HG03139 (cell line): Measurements from ENCODE around the gene NACC2.
"Not testable (repeated sequence)": the region's sequence is repeated elsewhere in the genome, so short reads cannot be mapped to it uniquely, and the experiment has no call there.

Experiments used
- ATAC-seq: cut with Tn5 transposase; IDR thresholded peaks from one replicate; pipeline ENCODE4 v1.9.1; 2021; ENCODE audit not compliant: unreplicated experiment

Gene NACC2

DNA sequence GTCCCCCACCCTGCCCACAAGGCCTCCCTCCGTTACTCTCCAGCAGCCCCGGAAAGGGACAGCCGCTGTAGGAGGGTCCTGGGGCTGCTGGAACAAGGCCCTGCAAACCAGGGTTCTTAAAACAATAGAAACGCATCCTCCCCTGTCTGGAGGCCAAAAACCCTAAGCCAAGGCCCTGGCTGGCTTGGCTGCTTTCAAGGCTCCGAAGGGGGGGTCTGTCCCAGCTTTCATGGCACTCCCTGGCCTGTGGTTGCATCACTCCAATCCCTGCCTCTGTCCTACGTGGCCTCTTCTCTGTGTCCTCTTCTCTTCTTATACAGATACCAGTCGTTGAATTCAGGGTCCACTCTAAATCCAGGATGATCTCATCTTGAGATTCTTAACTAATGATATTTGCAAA is 126.5 kb downstream of the NACC2 start:
- no peak for ATAC-seq

DNA sequence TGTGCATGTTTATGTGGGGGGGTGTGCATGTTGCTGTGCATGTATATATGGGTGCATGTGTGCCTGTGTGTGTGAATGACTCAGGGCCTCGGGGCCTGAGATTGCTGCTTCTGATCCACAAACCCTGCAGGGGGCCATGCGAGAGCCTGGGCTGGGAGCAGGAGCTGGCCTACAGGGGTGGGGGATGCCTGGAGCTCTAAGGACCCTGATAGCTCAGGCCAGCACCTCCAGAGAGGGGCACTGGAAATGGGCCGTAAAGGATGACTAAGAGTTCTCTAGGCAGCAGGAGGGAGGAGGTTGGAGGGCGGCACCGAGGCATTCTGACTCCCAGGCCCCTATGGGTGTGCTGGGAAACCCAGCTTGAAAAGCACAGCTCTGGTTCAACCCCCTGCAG is 127.0 kb downstream of the NACC2 start:
- ATAC-seq: no peak

DNA sequence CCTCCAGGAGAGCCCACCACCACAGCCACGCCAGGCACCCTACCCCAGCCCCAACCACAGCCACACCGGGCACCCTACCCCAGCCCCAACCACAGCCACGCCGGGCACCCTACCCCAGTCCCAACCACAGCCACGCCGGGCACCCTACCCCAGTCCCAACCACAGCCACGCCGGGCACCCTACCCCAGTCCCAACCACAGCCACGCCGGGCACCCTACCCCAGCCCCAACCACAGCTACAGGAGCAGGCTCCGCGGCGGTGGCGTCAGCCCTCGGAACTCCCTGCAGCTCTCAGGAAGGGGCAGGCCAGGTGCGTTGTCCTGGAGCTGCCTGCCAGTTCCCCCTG is 128.2 kb downstream of the NACC2 start:
- ATAC-seq: not testable (repeated sequence)

DNA sequence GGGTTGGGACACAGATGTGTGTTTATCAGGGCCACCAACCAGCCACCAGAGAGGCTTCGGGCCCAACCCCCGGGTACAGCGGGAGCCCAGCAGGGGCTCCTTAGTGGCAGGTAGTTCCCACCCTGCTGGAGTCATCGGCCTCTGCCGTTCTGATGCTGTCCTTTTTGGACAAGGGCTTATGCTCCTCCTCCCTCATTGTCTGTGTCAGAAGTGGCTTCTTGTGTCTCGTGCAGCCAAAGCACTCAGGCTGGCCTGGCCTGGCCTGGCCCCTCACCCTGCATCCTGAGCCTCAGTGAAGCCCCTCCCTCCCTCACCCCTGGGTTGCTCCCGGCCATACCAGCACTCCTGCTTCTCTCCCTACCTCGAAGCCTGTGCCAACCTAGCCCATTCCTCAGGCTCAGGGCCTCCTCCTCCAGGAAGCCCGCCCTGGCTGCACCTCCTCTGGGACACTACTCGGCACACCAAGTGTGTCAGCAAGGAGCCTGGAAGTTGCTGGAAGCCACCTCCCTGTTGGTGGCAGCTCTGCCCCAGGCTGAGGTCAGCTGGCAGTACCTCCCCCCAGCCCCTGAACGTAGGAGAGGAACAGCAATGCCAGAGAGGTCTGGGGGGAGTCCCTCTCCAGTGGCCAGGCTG is 129.8 kb downstream of the NACC2 start:
- no peak for ATAC-seq

DNA sequence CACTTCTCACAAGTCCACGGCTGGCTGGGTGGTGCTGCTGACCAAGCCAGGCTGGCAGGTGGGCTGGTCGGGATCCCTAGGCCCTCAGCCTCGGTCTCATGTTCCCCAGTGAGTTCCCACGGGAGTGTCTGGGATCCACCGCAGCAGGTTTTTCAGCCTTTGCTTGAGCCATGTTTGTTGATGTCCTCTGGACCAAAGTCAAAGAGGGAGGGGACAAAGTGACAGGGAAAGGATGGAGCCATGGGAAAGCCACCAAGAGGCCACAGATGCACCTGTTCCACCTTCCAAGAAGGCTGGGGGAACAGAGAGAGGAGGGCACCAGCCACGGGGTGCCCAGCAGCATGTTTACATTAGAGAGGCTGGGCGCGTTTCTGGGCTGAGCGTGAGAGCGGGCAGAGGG is 131.2 kb downstream of the NACC2 start:
- ATAC-seq: no peak

DNA sequence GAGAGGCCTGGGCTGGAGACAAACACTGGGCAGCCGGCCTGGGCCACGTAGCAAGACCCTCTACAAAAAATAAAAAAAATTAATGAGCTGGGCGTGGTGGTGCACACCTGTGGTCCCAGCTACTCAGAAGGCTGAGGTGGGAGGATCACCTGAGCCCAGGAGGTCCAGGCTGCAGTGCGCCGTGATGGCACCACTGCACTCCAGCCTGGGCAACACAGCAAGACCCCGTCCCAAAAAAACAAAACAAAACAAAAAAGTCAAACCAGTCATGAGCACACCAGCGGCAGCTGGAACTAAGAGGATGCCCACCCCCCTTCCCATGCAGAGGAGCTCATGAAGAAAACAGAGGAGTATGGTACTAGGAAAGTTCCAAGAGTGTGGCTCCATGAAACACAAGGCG is 131.8 kb downstream of the NACC2 start:
- no peak for ATAC-seq

GRCh38 chr9:135962696-135963307 is 132.3 kb downstream of the NACC2 start:
- no peak for ATAC-seq

DNA sequence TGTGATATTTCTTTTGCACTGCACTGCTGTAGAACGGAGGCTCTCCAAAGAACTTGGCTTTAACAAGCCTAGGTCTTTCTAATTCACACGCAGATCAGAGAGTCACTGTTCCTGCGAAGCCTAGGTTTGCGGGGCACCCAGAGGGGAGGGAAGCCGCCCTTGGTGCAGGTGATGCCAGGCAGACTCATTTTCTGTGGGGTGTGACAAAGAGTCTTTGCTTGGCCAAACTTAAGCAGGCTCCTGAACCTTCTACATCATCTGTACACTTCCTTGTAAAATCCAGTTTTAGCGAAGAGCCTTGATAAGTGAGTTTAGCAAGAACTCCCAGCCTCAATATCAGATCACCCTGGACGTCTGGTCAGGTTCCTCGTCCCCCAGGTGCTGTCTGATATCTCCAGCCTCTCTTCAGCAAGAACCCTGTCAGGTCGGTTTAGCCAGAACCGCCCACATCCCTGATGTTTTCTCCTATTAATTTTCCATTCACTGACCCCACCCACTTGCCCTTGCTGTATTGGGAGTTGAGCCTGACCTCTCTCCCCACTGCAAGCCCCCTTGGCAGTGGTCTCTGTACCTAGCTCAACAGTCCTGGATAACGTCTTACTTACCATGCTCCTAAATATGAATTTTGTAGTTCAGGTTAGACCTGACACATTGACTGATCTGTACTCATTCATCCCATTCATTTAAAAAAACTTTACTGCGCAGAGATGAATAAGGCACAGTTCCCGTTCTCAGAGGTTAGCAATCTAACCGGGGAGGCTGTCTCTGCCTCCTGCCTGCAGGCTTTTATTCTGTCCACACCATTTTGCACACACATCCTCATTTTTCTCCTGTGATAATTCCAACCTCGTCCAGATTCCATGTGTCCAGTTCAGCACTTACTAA is 133.0 kb downstream of the NACC2 start:
- ATAC-seq: no peak

- ATAC-seq: peak; percentile 88
These were observed 133.8 kb downstream of the NACC2 start, which contains the start of gene UBAC1 for GRCh38 chr9:135961277-135961715. Gene UBAC1 (minus strand): TSS chr9:135961373. CDS start chr9:135961162, 211 bp downstream.

DNA sequence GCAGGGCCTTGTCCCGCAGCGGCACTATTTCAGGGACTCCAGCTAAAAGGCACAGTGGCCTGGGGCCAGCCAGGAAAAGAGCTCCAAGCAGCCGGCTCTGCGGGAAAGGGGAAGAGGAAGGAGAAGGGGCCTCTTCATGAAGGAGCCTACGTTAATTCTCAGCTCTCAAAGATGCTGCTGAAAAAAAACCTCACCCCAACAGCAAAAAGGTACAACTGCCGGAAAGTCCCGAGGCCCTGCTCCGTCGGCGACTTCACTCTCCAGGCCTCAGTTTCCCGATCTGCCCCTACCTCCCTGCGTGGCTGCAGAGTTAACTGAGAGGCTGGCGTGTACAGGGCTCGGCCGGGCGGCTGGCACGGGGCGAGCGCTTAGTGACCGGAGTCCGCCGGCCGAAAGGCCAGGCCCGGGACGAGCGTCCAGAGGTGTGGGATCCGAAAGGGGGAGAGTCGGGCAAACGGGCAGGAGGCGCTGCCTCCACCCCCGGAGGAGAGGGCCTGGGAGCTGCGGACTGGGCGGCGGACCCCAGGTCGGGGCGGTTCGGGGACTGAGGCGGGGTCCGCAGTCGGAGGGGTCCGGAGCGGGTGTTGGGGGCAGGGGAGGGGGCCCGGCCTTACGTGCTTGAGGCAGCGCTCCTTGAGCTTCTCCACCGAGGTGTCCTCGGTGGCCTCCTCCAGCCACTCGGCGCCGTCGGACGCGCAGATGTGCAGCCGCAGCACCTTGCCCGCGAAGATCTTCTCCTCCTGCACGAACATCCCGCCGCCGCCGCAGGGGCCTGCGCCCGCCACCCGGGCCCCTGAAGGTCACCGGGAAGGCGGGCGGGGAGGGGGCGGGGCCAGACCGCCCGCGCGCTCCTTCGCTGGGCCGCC is 134.4 kb downstream of the NACC2 start:
- peak; percentile 14 for ATAC-seq

DNA sequence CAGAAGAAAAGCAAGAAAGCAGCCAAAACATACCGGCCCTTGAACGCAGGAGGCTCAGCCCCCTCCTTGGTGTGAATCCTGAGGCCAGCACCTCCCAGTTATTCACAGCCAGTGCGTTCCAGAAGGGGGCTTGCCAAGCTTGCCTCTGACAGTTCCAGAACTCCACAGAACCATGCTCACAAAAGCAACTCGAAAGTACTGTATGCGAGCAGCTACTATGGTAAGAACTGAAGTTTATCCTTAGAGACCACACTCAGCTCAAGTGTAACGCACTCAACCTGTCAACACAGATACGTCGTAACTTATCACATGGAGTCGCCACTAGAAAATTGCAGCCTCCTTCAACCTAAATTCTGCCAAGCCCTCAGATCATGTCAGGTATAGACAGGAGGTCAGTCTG is 135.3 kb downstream of the NACC2 start:
- no peak for ATAC-seq

DNA sequence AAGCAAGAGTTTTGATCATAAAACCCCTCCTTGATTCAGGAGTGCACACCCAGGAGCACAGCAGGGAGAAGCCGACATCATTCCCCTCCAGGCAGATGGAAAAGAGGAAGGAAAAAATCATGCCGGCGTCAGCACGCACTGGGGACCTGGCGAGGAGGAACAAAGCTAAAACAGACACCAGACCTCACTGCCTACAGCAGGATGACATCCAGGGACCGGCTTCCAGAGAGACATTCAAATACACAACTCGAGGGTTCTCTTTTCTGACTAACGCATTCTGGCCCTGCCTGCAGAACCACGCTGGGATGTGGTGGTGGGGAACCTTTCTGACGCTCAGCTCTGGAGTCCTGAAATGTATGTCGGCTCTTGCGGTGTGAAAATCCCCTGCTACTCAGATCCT is 136.6 kb downstream of the NACC2 start:
- ATAC-seq: no peak

GRCh38 chr9:135957431-135957830 is 137.7 kb downstream of the NACC2 start:
- no peak for ATAC-seq

DNA sequence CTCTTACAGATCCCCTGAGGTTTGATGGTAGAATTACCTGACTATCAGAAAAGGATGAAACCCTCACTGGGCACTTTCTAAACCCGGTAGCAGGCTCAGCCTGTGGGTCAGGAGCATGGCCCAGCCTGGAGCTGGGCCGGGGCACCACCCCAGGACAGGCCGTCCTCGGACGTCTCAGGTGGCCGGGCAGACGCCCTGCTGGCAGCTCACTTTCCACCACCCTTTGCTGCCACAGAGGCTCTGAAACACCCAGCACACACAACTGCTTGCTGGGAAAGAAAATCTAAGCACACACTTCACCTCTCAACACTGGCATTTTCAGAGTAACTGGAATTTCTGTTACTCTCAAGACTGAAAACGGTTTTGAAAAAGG is 138.3 kb downstream of the NACC2 start:
- ATAC-seq: no peak
